ENCODE results near the gene CYLD.

Gene CYLD

GRCh38 chr16:50711862-50712559, 29.9 kb upstream of the CYLD start:
- DNase-seq = no peak

DNA sequence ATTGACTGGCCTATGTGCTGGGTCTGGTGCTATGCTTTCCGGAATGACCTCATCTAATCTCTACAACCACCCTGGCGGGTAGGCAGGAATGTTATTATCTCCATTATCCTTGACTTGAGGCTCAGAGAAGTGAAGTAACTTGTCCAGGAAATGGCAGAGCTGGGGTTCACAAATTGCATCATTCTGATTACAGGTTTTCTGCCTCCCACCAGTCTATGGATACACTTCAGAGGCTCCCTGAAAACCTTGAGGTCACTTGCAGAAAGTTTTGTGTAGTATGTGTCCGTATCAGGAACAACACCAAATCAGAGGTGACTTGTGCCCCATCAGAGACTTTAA, 29.4 kb upstream of the CYLD start:
- DNase-seq = no peak

- DNase-seq = no peak
Observed at GRCh38 chr16:50712956-50713355, 28.9 kb upstream of the CYLD start.

- no peak for DNase-seq
Observed at GRCh38 chr16:50717091-50717490, 24.8 kb upstream of the CYLD start.

DNA sequence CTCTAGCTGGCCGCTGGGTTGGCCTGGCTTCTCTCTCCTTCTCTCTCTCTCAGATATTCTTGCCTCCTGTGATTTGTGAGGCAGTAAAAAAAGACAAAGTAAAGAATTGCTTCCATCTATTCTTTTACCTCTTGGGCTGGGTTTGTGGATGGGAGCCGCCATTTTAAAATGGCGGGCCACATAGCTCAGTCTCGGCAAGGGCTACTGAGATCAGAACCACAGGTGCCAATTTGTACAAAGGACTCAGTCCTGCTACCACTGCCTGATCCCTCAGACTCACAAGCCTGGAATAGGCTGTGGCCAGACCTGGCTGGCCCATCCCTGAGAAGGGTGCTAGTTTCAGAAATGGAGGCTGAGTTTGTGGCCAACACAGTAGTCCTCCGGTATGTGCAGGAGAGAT, 24.4 kb upstream of the CYLD start:
- DNase-seq = no peak

- DNase-seq = no peak
Observed at GRCh38 chr16:50718061-50718760, 23.7 kb upstream of the CYLD start.

DNA sequence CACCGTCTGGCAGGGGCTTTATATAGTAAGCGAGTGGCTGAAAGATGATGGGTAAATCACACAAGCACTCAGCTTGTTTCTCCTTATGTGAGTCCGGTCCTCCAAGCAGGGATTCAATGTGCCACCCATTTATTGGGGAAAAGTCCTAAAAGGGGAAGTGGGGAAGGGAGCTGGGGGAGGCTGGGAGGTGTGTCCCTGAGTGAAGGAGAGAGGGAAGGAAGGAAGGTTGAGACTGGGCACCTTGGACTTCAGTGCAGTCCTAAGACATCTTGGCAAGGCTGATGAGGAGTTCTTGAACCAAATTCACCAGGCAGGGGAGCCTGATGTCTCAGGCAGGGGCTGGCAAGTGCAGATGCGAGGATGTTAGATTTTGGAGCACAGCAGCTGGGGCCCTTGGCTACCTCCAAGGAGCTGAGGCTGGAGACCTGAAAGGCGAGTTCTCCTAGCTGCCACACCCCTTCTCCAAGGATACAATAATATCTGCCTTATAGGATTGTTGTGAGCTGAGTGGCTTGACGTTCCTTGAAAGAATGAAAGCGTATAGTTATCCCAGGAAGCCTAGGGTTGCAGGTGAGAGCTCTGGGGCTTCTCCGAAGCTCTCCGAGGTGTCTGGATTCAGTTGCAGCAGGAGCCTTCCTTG, 23.0 kb upstream of the CYLD start:
- no peak for DNase-seq

DNA sequence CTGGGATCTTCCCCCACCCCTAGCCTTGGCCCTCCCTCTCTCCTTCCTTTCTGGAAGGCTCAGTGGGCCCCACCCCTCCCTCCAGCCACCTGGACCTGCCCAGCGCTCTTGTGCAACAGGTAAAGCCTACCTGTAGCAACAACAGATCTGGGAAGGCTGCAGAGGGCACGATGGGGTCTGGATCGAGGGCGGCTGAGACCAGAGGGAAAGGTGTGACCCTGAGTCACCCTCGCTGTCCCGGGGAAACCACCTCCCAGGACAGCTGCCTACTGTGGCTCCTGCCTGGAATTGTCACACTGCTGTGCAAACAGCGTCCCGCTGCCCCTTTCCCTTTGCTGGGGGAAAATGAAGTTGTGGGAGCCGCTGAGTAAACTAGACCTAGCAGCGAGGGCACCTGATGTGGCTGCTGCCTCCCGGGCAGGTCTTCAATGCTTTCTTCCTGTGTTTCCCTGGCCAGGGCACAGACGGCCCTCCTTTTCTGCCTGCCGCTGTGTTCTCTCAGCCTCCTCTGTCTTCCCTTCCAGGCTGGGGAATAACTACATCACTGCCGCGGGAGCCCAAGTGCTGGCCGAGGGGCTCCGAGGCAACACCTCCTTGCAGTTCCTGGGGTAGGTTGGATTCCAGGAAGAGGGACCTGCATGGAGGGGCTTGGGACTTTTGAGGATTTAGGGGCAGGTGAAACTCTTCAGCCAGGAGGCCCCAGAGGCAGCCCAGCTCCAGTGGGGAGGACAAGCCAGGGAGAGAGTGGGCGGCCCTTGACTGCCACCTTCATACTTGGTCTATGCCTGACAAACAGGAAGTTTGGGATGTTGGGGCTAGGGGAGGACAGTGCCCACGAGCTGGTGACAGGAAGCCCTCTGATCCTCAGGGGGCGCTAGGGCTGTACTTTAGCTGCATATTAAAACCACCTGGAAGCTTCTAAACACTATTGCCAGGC, 22.2 kb upstream of the CYLD start:
- DNase-seq = no peak

- no peak for DNase-seq
Observed at GRCh38 chr16:50721549-50722404, 20.1 kb upstream of the CYLD start.

DNA sequence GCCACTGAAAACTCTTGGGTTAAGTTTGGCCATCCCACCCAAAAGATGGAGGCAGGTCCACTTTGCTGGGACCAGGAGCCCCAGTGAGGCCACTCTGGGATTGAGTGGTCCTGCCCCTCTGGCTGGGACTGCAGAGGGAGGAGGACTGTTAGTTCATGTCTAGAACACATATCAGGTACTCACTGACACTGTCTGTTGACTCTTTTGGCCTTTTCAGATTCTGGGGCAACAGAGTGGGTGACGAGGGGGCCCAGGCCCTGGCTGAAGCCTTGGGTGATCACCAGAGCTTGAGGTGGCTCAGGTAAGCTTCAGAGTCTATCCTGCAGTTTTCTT, 19.5 kb upstream of the CYLD start:
- DNase-seq = no peak

GRCh38 chr16:50722960-50723359, 18.9 kb upstream of the CYLD start:
- DNase-seq = no peak

- DNase-seq = no peak
Observed at GRCh38 chr16:50724306-50724705, 17.6 kb upstream of the CYLD start.

- no peak for DNase-seq
Observed at GRCh38 chr16:50731130-50731988, 10.5 kb upstream of the CYLD start.

DNA sequence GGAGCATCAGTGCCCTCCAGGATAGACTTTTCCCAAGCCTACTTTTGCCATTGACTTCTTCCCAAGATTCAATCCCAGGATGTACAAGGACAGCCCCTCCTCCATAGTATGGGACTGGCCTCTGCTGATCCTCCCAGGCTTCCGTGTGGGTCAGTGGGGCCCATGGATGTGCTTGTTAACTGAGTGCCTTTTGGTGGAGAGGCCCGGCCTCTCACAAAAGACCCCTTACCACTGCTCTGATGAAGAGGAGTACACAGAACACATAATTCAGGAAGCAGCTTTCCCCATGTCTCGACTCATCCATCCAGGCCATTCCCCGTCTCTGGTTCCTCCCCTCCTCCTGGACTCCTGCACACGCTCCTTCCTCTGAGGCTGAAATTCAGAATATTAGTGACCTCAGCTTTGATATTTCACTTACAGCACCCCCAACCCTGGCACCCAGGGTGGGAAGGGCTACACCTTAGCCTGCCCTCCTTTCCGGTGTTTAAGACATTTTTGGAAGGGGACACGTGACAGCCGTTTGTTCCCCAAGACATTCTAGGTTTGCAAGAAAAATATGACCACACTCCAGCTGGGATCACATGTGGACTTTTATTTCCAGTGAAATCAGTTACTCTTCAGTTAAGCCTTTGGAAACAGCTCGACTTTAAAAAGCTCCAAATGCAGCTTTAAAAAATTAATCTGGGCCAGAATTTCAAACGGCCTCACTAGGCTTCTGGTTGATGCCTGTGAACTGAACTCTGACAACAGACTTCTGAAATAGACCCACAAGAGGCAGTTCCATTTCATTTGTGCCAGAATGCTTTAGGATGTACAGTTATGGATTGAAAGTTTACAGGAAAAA, 9.7 kb upstream of the CYLD start:
- no peak for DNase-seq

- no peak for DNase-seq
Observed at GRCh38 chr16:50733468-50733867, 8.4 kb upstream of the CYLD start.

GRCh38 chr16:50735629-50736122, 6.2 kb upstream of the CYLD start:
- DNase-seq = no peak

GRCh38 chr16:50736448-50736847, 5.4 kb upstream of the CYLD start:
- DNase-seq = no peak

- DNase-seq = no peak
Observed at GRCh38 chr16:50737420-50737959, 4.4 kb upstream of the CYLD start.

DNA sequence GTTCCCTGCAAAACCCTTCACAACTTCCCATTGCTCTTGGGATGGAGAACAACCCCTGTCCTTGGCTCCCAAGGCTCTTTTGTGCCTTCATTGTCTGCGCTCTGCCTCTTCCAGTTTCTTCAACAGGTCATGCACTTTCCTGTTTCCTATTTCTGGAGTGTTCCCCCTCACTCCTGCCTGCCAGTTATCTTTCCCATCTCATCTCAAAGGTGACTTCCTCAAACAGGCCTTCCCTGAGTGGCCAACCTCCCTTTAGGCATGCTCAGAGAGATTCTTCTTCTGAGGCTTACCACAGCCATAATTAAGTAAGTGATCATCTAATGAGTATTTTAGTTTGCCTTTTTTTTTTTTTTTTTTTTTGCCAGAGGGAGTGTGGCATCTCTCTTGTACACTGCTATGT, 2.9 kb upstream of the CYLD start:
- no peak for DNase-seq

DNA sequence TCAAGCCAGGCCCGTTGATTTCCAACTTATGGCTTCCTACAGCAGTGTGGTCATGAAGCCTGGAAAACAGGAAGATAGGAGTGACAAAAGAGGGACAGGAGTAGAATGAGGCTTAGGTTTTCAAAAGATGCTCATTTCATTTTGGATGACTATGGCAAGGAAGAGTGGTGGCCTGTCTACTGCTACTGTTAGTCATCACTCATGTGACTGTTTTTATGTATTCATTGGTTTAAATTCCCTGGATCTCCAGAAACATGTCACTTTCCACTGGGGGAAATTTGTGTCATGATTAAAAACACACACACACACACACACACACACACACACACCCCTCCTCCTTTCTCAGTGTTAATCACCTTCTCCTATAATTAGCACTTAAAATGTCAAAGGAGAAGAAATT, 1.1 kb upstream of the CYLD start:
- DNase-seq = no peak

Measured in stimulated activated CD4-positive, alpha-beta T cell treated with anti-CD3 and anti-CD28 coated beads, Interleukin-1b, Interleukin-23, amount 100 ng/mL, for 48 hours (primary cell).